T47D (cell line): ENCODE data around the gene CMSS1.
A peak's percentile ranks its signal among the peaks of the same experiment; 100 is the strongest.

Experiments used
- DNase-seq, 2 experiments: peaks; one replicate each; pipeline versions ENCODE4 v3.0.0 to v3.0.0-alpha.2; 2011 to 2012; ENCODE audit warnings: low read depth in 1 of 2, low spot score in 1 of 2
- JUND ChIP-seq: IDR thresholded peaks from 2 replicates; pipeline ENCODE4 v1.6.1; 2012; ENCODE audit warnings: low read depth
- in situ Hi-C: cut with HindIII; loops from 2 replicates; pipeline ENCODE4 v1.10.0; 2016; ENCODE audit warnings: low sequenced_read_pairs, low pct_unique_long_range_greater_than_20kb

CMSS1 gene

GRCh38 chr3:99875581-99875928 lies 57.9 kb downstream of the CMSS1 start:
- no peak for DNase-seq
- no peak for TF ChIP-seq JUND
- in situ Hi-C loops: no loop called here

GRCh38 chr3:99875929-99876841 lies 58.5 kb downstream of the CMSS1 start:
- no peak for TF ChIP-seq JUND
- in situ Hi-C loops: no loop called here
- peak; percentile 31 to 45 for DNase-seq

- no peak for TF ChIP-seq JUND
- no peak for DNase-seq
- in situ Hi-C loops: no loop called here
These were observed 59.4 kb downstream of the CMSS1 start for GRCh38 chr3:99877031-99877579.

- in situ Hi-C loops: no loop called here
- DNase-seq: peak in 1 of 2 experiments; percentile 13
- no peak for TF ChIP-seq JUND
These were observed 60.3 kb downstream of the CMSS1 start for GRCh38 chr3:99878005-99878404.

- DNase-seq: no peak
- no peak for TF ChIP-seq JUND
- in situ Hi-C loops: no loop called here
These were observed 61.6 kb downstream of the CMSS1 start for GRCh38 chr3:99879275-99879674.

GRCh38 chr3:99881121-99881524 lies 63.5 kb downstream of the CMSS1 start:
- in situ Hi-C loops: no loop called here
- no peak for TF ChIP-seq JUND
- no peak for DNase-seq

GRCh38 chr3:99882436-99883137 lies 64.9 kb downstream of the CMSS1 start:
- in situ Hi-C loops: no loop called here
- no peak for TF ChIP-seq JUND
- no peak for DNase-seq

GRCh38 chr3:99883138-99883461 lies 65.4 kb downstream of the CMSS1 start:
- in situ Hi-C loops: no loop called here
- no peak for TF ChIP-seq JUND
- no peak for DNase-seq

GRCh38 chr3:99883693-99884092 lies 66.0 kb downstream of the CMSS1 start:
- TF ChIP-seq JUND: no peak
- in situ Hi-C loops: no loop called here
- DNase-seq: no peak

GRCh38 chr3:99884484-99884883 lies 66.8 kb downstream of the CMSS1 start:
- TF ChIP-seq JUND: no peak
- in situ Hi-C loops: no loop called here
- DNase-seq: peak in 1 of 2 experiments; percentile 25

- in situ Hi-C loops: no loop called here
- TF ChIP-seq JUND: no peak
- DNase-seq: no peak
These were observed 67.4 kb downstream of the CMSS1 start for GRCh38 chr3:99885085-99885484.

- no peak for DNase-seq
- in situ Hi-C loops: no loop called here
- no peak for TF ChIP-seq JUND
These were observed 68.2 kb downstream of the CMSS1 start for GRCh38 chr3:99885851-99886250.

GRCh38 chr3:99891610-99892285 lies 74.1 kb downstream of the CMSS1 start:
- no peak for DNase-seq
- no peak for TF ChIP-seq JUND
- in situ Hi-C loops: no loop called here
